NCI-H524 treated with DMSO at 0.1 percent for 48 hours (cell line): ENCODE data around the gene IGFALS.
"Not testable (repeated sequence)": the region's sequence is repeated elsewhere in the genome, so short reads cannot be mapped to it uniquely, and the experiment has no call there.

Experiments used
- DNase-seq: peaks from one replicate; lab custom pipeline; 2025; lab: John Stamatoyannopoulos, UW

IGFALS gene

DNA sequence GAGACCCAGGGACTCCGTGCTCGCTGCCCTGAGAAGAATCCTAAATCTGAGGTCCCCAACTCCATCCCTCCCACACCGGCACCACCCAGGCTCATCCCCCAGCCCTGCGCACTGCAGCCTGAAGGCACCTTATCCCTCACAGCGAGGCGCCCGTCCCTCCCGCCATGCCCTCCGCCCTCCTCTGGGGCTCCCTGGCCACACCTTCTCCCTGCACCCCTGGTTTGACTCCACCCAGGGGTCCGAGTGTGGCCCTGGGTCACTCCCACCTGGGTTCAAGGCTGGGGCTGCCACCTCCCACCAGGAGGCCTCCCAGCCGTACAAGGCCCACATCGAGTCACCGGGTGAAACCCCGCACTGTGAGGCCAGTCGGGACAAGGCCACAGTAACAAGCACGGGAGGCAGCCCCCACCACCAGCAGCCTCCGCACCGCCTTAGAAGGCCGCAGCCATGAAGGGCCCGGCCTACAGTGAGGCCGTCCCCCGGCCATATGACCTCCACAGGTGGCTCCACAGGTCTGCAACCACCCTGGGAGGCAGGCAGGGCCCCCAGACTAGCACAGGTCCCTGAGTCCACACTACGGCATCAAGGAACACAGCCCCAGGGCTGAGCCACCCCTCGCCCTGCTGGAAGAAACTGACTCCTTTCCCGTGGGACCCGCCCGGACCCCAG lies 24.8 kb upstream of the IGFALS start:
- DNase-seq: no peak

GRCh38 chr16:1817716-1818115 lies 24.2 kb upstream of the IGFALS start:
- DNase-seq: no peak

- DNase-seq: no peak
Observed at GRCh38 chr16:1817276-1817589, 23.7 kb upstream of the IGFALS start.

DNA sequence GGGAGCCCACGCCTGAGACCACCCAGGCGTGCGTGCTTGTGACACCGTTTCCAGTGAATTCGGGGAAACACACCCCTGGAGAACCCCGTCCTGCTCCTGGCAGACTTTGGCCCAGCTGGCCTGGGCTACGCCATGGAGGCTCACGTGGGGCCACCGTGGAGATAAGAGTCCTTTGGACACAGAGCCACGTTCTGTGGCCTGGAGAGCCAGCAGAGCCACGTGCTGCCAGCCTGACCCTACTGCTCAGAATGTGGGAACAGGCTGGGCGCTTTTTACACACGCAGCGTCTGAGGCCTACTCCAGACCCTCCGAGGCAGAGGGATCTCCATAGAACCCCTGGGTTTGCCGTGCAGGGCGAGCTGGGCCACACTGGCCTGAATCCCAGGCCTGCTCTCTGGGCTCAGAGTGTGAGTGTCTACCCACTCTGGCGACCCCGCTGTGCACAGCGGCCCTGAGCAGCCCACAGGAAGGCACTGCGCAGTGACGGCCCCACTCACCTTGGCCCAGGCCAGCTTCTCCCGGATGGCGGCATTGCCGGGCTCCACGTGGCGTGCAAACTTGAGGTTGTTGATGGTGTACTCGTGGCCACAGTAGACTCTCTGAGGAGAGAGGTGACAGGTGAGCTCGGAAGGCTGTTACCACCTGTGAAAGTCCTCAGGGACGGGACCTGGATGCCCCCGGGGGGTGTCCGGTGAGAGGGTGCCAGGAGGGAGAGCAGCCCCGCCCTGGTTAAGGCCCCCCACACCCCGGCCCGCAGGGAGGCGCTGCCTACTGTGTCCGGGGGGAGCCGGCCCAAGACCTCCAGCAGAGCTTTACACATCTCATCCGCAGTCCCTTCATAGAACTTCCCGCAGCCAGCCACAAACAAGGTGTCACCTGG lies 23.1 kb upstream of the IGFALS start:
- no peak for DNase-seq

GRCh38 chr16:1815461-1815860 lies 22.0 kb upstream of the IGFALS start:
- no peak for DNase-seq

- DNase-seq: peak; percentile 33
Observed at GRCh38 chr16:1812732-1813163, 19.2 kb upstream of the IGFALS start.

DNA sequence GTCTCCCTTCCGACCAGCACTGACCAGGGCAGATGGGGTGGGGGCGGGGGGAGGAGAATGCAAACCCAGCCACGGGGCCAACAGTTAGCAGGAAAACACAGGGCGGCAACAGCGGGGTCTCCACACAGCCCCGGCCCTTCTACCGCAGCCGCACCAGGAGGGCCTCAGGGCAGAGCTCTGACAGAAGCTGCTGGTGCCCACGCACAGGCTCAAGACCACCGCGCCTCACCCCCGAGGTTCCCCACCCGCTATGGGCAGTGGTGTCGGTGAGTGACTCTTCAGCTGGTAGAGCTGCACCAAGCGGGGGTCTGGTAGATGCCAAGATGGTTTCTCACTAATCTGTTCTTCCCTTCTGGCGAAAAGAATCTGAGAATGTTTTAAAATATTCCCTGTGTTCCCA lies 17.0 kb upstream of the IGFALS start:
- no peak for DNase-seq

- no peak for DNase-seq
Observed at GRCh38 chr16:1810106-1810505, 16.6 kb upstream of the IGFALS start.

DNA sequence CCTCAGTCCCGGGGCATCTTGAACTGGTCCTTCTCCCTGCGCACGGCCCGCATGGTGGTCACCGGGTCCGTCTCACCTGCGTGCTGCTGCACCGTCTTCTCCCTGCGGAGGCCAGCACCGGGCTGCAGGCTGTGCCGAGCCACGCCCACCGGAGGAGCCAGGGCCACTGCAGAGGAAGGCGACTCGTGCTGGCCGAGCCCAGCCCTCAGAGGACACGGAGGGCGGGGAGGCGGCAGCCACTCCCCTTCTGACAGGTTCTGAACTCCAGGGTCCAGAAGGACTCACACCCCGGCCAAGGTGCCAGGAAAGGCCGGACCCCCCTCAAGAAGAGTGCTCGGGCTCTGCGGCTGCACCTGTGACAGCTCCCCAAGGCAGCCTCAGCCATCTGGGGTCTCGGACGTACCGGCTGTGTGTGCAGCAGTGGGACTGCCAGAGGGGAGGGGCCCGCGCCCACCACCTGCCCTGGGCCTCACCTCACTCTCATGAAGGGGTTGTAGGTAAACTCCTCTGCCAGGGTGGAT lies 15.8 kb upstream of the IGFALS start:
- no peak for DNase-seq

DNA sequence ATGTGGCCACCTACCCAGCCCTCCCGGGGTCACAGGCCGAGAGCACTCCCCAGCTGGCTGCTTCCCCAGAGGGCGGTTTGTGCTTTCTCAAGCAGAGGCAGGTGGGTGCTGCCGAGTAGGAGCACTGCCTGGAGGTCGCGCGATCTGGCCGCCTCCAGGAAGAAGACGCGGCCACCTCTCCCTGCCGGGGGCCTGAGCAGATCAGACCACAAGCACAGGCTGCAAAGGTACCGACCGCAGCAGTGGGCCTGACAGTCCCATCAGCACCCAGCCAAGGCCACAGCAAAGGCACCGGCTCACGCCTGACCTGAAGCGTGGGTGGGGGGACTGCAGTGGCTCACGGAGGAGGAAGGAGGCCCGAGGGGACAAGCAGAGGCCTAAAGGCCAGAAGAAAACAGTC lies 15.2 kb upstream of the IGFALS start:
- no peak for DNase-seq

DNA sequence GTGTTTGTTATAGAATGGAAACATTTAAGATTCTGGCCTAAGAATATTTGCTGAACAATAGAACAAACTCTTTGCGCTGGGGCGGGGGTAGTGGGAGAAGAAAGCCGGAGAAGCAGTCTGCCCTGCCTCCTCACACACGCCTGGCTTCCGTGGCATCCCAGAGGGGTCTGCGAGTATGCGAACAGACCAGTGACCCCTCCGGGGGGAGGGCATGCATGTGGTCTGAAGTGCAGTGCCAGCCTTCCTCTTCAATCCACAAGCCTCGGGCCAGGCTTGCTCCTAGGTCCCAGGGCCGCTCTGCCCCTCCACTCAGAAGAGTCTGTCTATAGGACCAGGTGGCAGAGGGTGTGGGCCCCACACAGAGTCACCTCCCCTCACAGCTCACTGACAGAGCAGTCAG lies 14.1 kb upstream of the IGFALS start:
- DNase-seq: no peak

- no peak for DNase-seq
Observed at GRCh38 chr16:1800701-1801100, 7.2 kb upstream of the IGFALS start.

GRCh38 chr16:1799263-1799662 lies 5.8 kb upstream of the IGFALS start:
- not testable (repeated sequence) for DNase-seq

- DNase-seq: no peak
Observed at GRCh38 chr16:1794908-1795666, 1.6 kb upstream of the IGFALS start.

DNA sequence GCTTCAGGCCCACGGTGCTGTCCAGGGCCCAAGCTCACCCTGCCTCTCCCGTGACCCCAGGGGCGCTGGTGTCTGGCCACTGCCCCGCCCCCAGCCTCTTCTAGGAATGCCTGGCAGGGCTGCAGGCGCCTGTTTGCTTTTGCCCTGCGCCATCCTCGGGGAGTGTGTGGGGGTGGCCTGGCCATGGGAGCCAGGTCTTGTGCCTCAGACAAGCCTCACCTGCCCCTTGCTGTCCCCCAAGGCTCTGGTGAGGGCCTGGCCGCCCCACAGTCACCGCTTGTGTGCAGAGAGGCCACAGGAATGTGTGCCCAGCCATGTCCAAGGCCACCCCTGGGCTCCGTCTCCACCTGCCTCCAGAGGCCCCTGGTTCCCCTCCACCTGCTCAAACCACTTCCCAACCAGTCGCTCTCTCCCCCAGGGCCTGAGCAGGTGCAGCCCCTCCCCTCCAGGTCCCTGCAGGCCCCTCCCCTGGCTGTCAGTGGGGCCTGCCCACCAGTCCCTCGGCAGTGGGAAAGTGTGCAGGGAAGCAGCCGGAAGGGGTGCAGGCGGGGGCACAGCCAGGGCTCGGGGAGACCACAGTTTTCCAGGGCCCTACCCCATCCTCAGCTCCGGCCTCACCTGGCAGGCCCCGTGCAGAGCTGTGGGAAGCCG lies 841 bp upstream of the IGFALS start:
- DNase-seq: no peak

DNA sequence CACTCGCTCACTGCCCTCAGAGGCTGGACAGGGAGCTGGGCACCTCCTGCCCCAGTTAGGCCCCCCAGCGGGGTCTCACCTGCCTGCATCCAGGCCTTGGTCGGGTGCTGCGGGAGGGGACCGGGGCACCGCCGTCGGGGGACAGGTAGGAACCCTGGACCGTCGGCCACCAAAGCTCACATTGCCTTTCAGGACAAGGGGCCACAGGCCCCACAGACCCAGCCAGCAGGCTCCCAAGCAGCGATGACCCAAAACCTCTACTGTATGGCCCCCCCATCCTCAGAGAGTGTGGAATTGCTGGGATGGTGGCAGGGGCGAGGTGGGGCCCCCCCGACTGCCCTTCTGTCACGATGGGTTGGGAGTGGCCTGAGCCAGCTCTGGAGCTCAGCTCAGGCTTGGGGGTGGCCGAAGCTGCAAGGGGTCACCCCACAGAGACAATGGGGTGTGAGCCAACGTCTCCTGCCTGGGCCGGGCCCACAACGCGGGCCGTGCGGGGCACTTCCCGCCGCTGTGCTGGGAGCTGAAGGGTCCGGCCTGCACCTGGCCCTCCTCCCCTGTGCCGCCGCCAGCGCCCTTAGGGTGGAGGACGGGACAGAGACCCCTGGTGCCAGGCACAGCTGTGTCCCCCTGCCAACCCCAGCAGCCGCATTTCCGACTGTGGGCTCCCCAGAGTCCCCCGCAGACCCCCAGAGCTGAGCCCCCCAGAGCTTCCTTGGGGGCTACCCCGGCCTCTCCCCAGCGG lies 498 bp downstream of the IGFALS start:
- DNase-seq: no peak

DNA sequence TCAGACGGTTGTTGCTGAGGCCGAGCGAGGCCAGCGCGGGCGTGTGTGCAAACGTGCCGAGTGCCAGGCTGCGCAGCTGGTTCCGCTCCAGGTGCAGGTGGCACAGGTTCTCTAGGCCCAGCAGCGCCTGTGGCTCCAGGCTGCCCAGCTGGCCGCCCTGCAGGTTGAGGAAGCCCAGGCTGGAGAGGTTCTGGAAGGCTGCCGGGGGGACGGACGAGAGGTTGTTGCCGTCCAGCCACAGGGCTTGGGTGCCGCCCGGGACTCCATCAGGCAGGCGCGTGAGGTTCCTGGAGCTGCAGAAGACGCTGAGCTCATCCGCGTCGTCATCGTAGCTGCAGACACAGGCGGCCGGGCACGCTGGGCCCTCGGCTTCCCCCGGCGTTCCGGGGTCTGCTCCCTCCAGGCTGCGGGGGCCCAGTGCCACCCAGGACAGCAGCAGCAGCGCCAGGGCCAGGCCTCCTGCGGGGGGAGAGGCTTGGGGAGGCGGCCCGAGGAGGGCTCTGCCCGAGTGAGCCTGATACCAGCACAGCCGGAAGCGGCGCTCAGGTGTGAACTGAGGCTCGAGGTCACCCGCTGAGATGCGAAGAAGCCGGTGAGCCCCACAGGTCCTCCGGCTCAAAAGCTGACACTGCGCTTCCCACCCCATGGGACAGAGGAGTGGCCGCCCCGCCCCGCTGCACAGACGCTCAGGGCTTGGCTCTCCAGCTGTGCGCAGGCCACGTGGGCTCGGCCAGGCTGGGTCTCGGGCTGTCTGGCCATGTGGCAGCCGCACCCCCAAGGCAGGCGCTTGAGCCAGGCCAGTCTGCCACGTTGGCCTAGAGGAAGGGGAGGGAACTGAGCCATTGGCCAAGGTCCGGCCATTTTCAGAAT lies 1.3 kb downstream of the IGFALS start:
- DNase-seq: no peak

DNA sequence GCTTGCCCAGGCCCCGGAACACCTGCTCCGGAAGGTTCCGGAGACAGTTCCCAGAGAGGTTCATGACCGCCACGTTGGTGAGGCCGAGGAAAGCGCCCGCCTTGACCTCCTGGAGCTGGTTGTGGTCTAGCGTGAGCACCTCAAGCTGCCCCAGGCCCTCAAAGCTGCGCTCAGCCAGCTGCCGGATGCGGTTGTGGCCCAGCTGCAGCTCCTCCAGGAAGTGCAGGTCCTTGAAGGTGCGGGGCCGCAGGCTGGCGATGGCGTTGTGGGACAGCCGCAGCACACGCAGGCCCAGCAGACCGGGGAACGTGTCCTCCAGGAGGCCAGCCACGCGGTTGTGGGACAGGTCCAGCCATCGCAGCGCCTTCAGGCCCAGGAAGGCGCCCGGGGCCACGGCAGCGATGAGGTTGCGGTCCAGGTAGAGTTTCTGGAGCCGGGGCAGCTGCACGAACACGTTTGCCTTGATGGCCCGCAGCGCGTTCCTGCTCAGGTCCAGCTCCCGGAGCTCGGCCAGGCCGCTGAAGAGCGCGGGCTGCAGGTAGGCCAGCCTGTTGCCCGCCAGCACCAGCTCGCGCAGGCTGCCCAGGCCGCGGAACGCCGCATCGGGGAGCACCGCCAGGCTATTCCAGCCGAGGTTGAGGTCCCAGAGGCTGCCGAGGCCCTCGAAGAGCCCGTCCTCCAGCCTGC lies 2.1 kb downstream of the IGFALS start:
- DNase-seq: no peak

- no peak for DNase-seq
Observed at GRCh38 chr16:1790611-1791255, 2.8 kb downstream of the IGFALS start.
